A549 (cell line): Measurements from ENCODE around the gene MGAT5.

Source experiments
- BHLHE40 ChIP-seq: IDR thresholded peaks from 2 replicates; pipeline ENCODE4 v1.6.1; 2012; ENCODE audit warnings: low read depth, low read length, inconsistent platforms
- HOXB13 ChIP-seq: fragments of 250-450 bp; sonication (Bioruptor Pico); IDR thresholded peaks from 2 replicates; pipeline ENCODE4 v1.5.0; 2020; ENCODE audit warnings: low read depth, mild to moderate bottlenecking, moderate library complexity
- MYC ChIP-seq: IDR thresholded peaks from 2 replicates; pipeline ENCODE4 v1.6.1; 2012; ENCODE audit warnings: mild to moderate bottlenecking, inconsistent platforms, low read length, improper control_type of control experiment, borderline replicate concordance
- SMC3 ChIP-seq: fragments of >200 bp; sonication (Bioruptor Twin); formaldehyde crosslinking; IDR thresholded peaks from 3 replicates; pipeline ENCODE4 v1.6.1; 2018; ENCODE audit warnings: inconsistent platforms

- TF ChIP-seq SMC3 (no peak), HOXB13 (CRISPR knock-in tag) (no peak), MYC (no peak), BHLHE40 (no peak)
Measured at GRCh38 chr2:134397146-134397896, 143.4 kb downstream of the MGAT5 start.
